ENCODE results near the gene EIF2B2. TPM values are rescaled to one million over a fixed set of nuclear protein-coding genes. Genes with fewer than 3 reads are reported as not detected.

EIF2B2 gene
- total RNA-seq, 2 donors from 2014 or later, result 34.0 to 48.9 TPM

GRCh38 chr14:74978416-74978947 is 24.2 kb upstream of the EIF2B2 start:
- no peaks in the 10 kb centered on the region for H3K27me3 ChIP-seq
- no peaks in the 10 kb centered on the region for H3K4me1 ChIP-seq
- no peak overlapping the region for H3K9ac ChIP-seq (ENCODE audit: low read depth in 2 of 2, low read length in 2 of 2)
- no peak for DNase-seq
- no peaks in the 10 kb centered on the region for H3K9me3 ChIP-seq
- TF ChIP-seq CTCF (IDR thresholded peaks at IDR 0.05), result no peak
- H3K36me3 ChIP-seq, result no peaks in the 10 kb centered on the region
- no peak overlapping the region for H3K4me3 ChIP-seq
- intact Hi-C loops (cut with DNase I), result no loop called here
- H3K27ac ChIP-seq, result no peak overlapping the region

- no peak overlapping the region for H3K27ac ChIP-seq
- no peaks in the 10 kb centered on the region for H3K4me1 ChIP-seq
- H3K9ac ChIP-seq (ENCODE audit: low read depth in 2 of 2, low read length in 2 of 2), result no peak overlapping the region
- DNase-seq, result no peak
- no peak overlapping the region for H3K4me3 ChIP-seq
- H3K9me3 ChIP-seq, result no peaks in the 10 kb centered on the region
- H3K36me3 ChIP-seq, result no peaks in the 10 kb centered on the region
- no peaks in the 10 kb centered on the region for H3K27me3 ChIP-seq
- no peak for TF ChIP-seq CTCF (IDR thresholded peaks at IDR 0.05)
- intact Hi-C loops (cut with DNase I), result no loop called here
These were observed 23.7 kb upstream of the EIF2B2 start for GRCh38 chr14:74979029-74979428.

GRCh38 chr14:74979442-74980397 is 23.0 kb upstream of the EIF2B2 start:
- intact Hi-C loops (cut with DNase I), result no loop called here
- Histone ChIP-seq H3K36me3 (no peaks in the 10 kb centered on the region), H3K4me3 (no peak overlapping the region), H3K9ac (ENCODE audit: low read depth in 2 of 2, low read length in 2 of 2) (no peak overlapping the region), H3K9me3 (no peaks in the 10 kb centered on the region), H3K4me1 (no peaks in the 10 kb centered on the region), H3K27me3 (no peaks in the 10 kb centered on the region), H3K27ac (no peak overlapping the region)
- no peak for DNase-seq
- no peak for TF ChIP-seq CTCF (IDR thresholded peaks at IDR 0.05)

- DNase-seq, result no peak
- no peak overlapping the region for H3K4me3 ChIP-seq
- no peaks in the 10 kb centered on the region for H3K4me1 ChIP-seq
- no peaks in the 10 kb centered on the region for H3K36me3 ChIP-seq
- H3K27me3 ChIP-seq, result no peaks in the 10 kb centered on the region
- TF ChIP-seq CTCF (IDR thresholded peaks at IDR 0.05), result no peak
- no peak overlapping the region for H3K9ac ChIP-seq (ENCODE audit: low read depth in 2 of 2, low read length in 2 of 2)
- intact Hi-C loops (cut with DNase I), result no loop called here
- H3K9me3 ChIP-seq, result no peaks in the 10 kb centered on the region
- H3K27ac ChIP-seq, result no peak overlapping the region
These were observed 22.4 kb upstream of the EIF2B2 start for GRCh38 chr14:74980398-74980730.

GRCh38 chr14:74980731-74981461 is 21.8 kb upstream of the EIF2B2 start:
- Histone ChIP-seq H3K36me3 (no peaks in the 10 kb centered on the region), H3K4me3 (no peak overlapping the region), H3K4me1 (no peaks in the 10 kb centered on the region), H3K27ac (no peak overlapping the region), H3K9ac (ENCODE audit: low read depth in 2 of 2, low read length in 2 of 2) (no peak overlapping the region), H3K27me3 (no peaks in the 10 kb centered on the region), H3K9me3 (no peaks in the 10 kb centered on the region)
- intact Hi-C loops (cut with DNase I), result no loop called here
- DNase-seq, result no peak
- TF ChIP-seq CTCF (IDR thresholded peaks at IDR 0.05), result no peak

Measured in colonic mucosa (tissue), 4 donors.